GM12864 (cell line): ENCODE measurements around the gene RBP3.

Source experiments
- DNase-seq: peaks from one replicate; pipeline ENCODE4 v3.0.0-alpha.2; 2011; ENCODE audit warnings: low read depth
- H3K4me3 ChIP-seq: 2 replicates; pipeline ENCODE4 v1.5.1; 2011; ENCODE audit warnings: mild to moderate bottlenecking, low read depth, low read length, control low read depth
- TF ChIP-seq, protein P1 (sequence below): IDR thresholded peaks from 2 replicates; pipeline ENCODE4 v1.5.1; 2011; ENCODE audit warnings: low read depth, mild to moderate bottlenecking, moderate library complexity, low read length, control low read depth, inconsistent platforms; ENCODE audit errors: missing control alignments

The RBP3 gene

GRCh38 chr10:47378606-47379444 is 30.7 kb downstream of the RBP3 start:
- no peak for DNase-seq
- no peak overlapping the region for H3K4me3 ChIP-seq
- TF ChIP-seq, protein P1, sequence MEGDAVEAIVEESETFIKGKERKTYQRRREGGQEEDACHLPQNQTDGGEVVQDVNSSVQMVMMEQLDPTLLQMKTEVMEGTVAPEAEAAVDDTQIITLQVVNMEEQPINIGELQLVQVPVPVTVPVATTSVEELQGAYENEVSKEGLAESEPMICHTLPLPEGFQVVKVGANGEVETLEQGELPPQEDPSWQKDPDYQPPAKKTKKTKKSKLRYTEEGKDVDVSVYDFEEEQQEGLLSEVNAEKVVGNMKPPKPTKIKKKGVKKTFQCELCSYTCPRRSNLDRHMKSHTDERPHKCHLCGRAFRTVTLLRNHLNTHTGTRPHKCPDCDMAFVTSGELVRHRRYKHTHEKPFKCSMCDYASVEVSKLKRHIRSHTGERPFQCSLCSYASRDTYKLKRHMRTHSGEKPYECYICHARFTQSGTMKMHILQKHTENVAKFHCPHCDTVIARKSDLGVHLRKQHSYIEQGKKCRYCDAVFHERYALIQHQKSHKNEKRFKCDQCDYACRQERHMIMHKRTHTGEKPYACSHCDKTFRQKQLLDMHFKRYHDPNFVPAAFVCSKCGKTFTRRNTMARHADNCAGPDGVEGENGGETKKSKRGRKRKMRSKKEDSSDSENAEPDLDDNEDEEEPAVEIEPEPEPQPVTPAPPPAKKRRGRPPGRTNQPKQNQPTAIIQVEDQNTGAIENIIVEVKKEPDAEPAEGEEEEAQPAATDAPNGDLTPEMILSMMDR: no peak

DNA sequence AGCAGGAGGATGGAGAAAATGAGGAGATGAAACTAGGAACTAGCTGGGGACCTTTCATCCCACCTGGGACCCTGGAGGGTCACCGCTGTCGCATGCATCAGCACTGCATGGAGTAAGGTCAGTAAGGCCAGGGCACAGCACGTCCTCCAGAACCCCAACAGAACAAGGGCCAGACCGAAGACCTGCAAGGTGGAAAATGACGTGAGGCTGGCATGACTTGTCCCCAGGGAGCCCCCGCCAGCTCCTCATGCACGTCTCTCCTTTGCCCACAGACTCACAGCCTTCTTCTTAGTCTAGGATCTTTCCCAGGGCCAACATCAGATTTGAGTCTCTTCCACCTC is 31.3 kb downstream of the RBP3 start:
- no peak for DNase-seq
- H3K4me3 ChIP-seq: no peak overlapping the region
- TF ChIP-seq, protein P1: no peak

DNA sequence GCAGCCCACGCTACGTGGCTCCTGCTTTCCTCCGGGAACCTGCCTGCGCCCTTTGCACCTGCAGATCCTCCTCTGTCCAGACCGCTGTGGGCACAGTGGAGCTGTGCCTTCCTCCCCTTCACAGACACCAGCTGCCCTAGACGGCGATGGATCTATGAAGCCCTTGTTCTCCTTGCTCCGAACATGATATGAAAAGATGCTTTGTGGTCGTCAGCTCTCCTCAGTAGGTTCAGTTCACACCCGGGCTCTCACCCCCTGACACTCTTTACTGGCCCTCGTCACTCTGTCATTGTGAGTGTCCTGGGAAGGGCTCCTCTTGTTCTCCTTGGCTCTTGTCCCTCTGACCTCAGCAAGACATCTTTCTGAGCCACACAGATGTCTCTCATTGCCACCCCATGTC is 31.7 kb downstream of the RBP3 start:
- no peak for DNase-seq
- H3K4me3 ChIP-seq: no peak overlapping the region
- TF ChIP-seq, protein P1: no peak

DNA sequence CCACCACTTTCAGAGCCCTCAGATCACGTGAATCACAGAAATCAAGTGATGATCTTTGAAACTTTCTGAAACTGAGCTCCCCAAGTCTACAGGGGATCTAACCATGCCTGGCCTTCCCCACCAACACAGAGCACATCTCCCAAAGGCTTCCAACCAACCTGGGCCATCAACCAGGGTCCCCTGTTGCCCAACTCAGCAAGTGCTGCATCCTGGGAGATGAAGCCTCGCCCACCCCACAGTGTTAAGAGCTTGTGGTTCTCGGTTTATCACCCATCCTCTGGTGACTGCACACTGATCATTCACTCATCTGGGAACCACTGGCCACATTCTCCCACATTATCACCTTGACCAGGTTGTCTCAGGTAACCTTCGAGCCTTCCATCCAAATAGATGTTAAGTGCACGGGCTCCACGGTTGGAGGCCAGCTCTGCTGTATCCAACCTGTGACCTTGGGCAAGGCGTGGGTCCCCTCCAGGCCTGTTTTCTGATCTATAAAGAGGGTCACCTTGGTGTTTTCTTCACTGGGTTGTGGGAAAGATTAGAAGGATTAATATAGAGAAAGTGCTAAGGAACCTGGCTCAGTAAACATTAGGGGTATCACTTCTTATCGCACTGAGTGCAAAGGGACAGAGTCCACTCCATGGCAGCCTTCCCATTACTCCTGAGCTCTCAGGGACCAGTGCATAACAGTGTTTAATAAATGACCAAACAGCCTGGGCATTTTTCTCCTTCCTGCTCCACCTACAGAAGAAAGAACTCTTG is 32.4 kb downstream of the RBP3 start:
- TF ChIP-seq, protein P1: no peak
- DNase-seq: no peak
- no peak overlapping the region for H3K4me3 ChIP-seq

GRCh38 chr10:47381103-47381395 is 32.9 kb downstream of the RBP3 start:
- no peak overlapping the region for H3K4me3 ChIP-seq
- DNase-seq: no peak
- TF ChIP-seq, protein P1: no peak

DNA sequence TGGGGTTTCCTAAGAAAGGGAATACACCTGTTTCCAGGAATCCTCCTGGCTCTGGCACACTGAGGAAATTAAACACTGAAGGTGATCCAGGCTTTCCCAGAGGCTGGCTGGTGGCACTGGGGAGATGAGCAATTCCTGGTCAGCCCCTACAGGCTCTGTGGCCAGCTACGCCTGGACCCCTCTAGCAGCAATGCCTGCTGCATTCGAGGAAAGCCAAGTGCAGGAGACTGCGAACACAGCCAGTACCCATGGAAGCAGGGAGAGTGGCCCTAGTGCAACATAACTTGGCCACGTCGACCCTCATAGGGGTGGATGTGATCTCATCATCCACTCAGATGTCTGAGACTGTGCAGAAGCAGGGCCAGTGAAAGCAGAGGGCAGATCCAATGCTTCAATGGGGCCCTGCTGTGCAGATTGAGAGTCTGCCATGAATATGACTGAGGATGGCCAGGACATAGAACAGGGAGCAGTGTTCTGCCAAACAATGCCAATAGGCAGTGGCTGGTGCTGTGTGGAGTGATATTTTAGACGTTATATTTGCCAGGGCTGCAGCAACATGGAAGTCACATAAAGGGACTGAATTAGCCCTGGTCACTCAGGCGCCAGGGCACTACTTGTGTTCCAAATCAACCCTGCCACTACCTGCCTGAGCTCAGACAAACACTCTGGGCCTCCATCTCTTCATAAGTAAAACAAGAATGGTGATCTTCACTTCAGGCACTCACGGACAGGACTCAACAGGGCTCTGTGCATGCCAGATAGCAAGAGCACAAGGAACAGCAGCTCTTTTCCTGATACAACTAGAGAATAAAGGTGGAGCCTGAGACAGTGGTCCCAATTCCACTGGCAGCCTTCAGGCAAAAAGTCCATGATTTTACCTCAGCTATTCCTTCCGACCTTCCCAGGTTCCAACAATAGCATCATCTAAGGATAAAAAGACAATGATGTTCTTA is 33.5 kb downstream of the RBP3 start:
- TF ChIP-seq, protein P1: no peak
- no peak overlapping the region for H3K4me3 ChIP-seq
- no peak for DNase-seq
